GM12878 (cell line): ENCODE results near the gene MLLT3. TPM values are rescaled to one million over a fixed set of nuclear protein-coding genes. Genes with fewer than 3 reads are reported as not detected.
A peak's percentile ranks its signal among the peaks of the same experiment; 100 is the strongest.

Experiments
- ATAC-seq: fragments of 200-7000 bp; cut with Tn5 transposase; 3 replicates; pipeline ENCODE4 v1.9.1; 2020; ENCODE audit warnings: mild to moderate bottlenecking, moderate library complexity
- BruUV-seq: library from RNA; stranded (reverse); fragments of 400-500 nt; replicated peaks from 2 replicates; lab custom pipeline; 2021; lab: Mats Ljungman, UMichigan
- CTCF ChIA-PET: fragments of 300-600 bp; sonication (Branson Sonifier 250); formaldehyde crosslinking; extraction: SDS; loops from one replicate; lab custom pipeline; 2021; ENCODE audit warnings: inconsistent platforms; lab: Yijun Ruan, JAX
- POLR2A ChIA-PET: fragments of 350-600 bp; formaldehyde crosslinking; extraction: SDS; loops from one replicate; lab custom pipeline; 2021; ENCODE audit warnings: inconsistent platforms; lab: Charles Lee
- RAD21 ChIA-PET: fragments of 300-600 bp; sonication (Branson Sonifier 250); formaldehyde crosslinking; loops from one replicate; lab custom pipeline; 2023; ENCODE audit warnings: antibody characterized with exemption; ENCODE audit not compliant: unreplicated experiment; lab: Charles Lee
- SMC1A ChIA-PET: fragments of 300-600 bp; sonication (Branson Sonifier 250); formaldehyde crosslinking; loops from one replicate; lab custom pipeline; 2023; ENCODE audit not compliant: unreplicated experiment, uncharacterized antibody; lab: Charles Lee
- DNase-seq: peaks from one replicate; pipeline ENCODE4 v3.0.0-alpha.2; 2011; ENCODE audit warnings: low read depth, low spot score
- FAIRE-seq: peaks from 3 replicates; lab custom pipeline; 2011; peaks lifted over from hg19 to GRCh38; lab: Jason Lieb, UNC
- H2AFZ ChIP-seq: 2 replicates; pipeline ENCODE4 v1.6.0; 2011; ENCODE audit warnings: low read depth, low read length, control low read depth; ENCODE audit not compliant: control insufficient read depth
- H3K27ac ChIP-seq: 2 replicates; pipeline ENCODE4 v1.5.1; 2011; ENCODE audit warnings: control low read depth; ENCODE audit not compliant: control insufficient read depth, insufficient read depth
- H3K27me3 ChIP-seq, 2 experiments: replicated peaks in 1 of 2; 2 replicates each; pipeline versions ENCODE4 v1.6.0 to v1.6.1; 2011; ENCODE audit warnings: low read length in 1 of 2; ENCODE audit not compliant: control insufficient read depth in 2 of 2, insufficient read depth in 2 of 2
- H3K36me3 ChIP-seq, 2 experiments: 2 replicates each; pipeline ENCODE4 v1.5.1; 2011; ENCODE audit warnings: low read length in 1 of 2; ENCODE audit not compliant: control insufficient read depth in 2 of 2, insufficient read depth in 2 of 2
- H3K4me1 ChIP-seq: 2 replicates; pipeline ENCODE4 v1.6.1; 2011; ENCODE audit warnings: mild to moderate bottlenecking, low read length, moderate library complexity, mixed read lengths; ENCODE audit not compliant: control insufficient read depth, insufficient read depth
- H3K4me2 ChIP-seq: 2 replicates; pipeline ENCODE4 v1.6.0; 2011; ENCODE audit warnings: control low read depth; ENCODE audit not compliant: control insufficient read depth, insufficient read depth
- H3K4me3 ChIP-seq: fragments of 200-600 bp; sonication (generic); 2 replicates; pipeline ENCODE4 v1.5.1; 2016
- H3K79me2 ChIP-seq: 2 replicates; pipeline ENCODE4 v1.6.0; 2011; ENCODE audit warnings: low read length; ENCODE audit not compliant: control insufficient read depth, insufficient read depth
- H3K9ac ChIP-seq: 2 replicates; pipeline ENCODE4 v1.8.0; 2011; ENCODE audit warnings: low read length, control low read depth, mixed read lengths; ENCODE audit not compliant: control insufficient read depth, insufficient read depth
- H3K9me3 ChIP-seq: replicated peaks from 3 replicates; pipeline ENCODE4 v1.5.1; 2011; ENCODE audit warnings: mild to moderate bottlenecking, low read length; ENCODE audit not compliant: control insufficient read depth, insufficient read depth
- H4K20me1 ChIP-seq: 2 replicates; pipeline ENCODE4 v1.6.0; 2011; ENCODE audit not compliant: control insufficient read depth, insufficient read depth
- ATF7 ChIP-seq: fragments of 450-650 bp; IDR thresholded peaks from 2 replicates; pipeline ENCODE4 v1.6.1; 2016; ENCODE audit warnings: low read depth, mild to moderate bottlenecking
- CBX3 ChIP-seq: fragments of 200-600 bp; sonication (generic); IDR thresholded peaks from 2 replicates; pipeline ENCODE4 v1.6.1; 2016; ENCODE audit warnings: low read depth, borderline replicate concordance
- CEBPZ ChIP-seq: fragments of 150-350 bp; IDR thresholded peaks from 2 replicates; pipeline ENCODE4 v1.6.1; 2016; ENCODE audit warnings: low read depth, low read length
- CHD2 ChIP-seq: IDR thresholded peaks from 2 replicates; pipeline ENCODE4 v1.6.1; 2011; ENCODE audit warnings: low read depth, low read length, improper control_type of control experiment, borderline replicate concordance
- CREB1 ChIP-seq: IDR thresholded peaks from 2 replicates; pipeline ENCODE4 v1.6.1; 2012; ENCODE audit warnings: low read depth, mild to moderate bottlenecking, inconsistent platforms
- CUX1 ChIP-seq: IDR thresholded peaks from 2 replicates; pipeline ENCODE4 v1.6.1; 2012; ENCODE audit warnings: improper control_type of control experiment, low read depth, low read length; ENCODE audit not compliant: insufficient replicate concordance
- EED ChIP-seq: sonication (generic); IDR thresholded peaks from 2 replicates; pipeline ENCODE4 v1.6.1; 2016; ENCODE audit warnings: antibody characterized with exemption, low read depth
- ETV6 ChIP-seq, 2 experiments: fragments of 450-650 bp in 1 of 2; IDR thresholded peaks in 1 of 2; conservative IDR thresholded peaks in 1 of 2; 2 replicates each; pipeline ENCODE4 v1.6.1; 2014; ENCODE audit warnings: antibody characterized with exemption in 1 of 2, borderline replicate concordance in 1 of 2, low read depth in 1 of 2, mild to moderate bottlenecking in 1 of 2, moderate library complexity in 1 of 2
- HDAC2 ChIP-seq: fragments of 200-600 bp; sonication (generic); IDR thresholded peaks from 2 replicates; pipeline ENCODE4 v1.6.1; 2017
- NR2F1 ChIP-seq: fragments of 450-650 bp; conservative IDR thresholded peaks from 2 replicates; pipeline ENCODE4 v1.6.1; 2017; ENCODE audit warnings: mild to moderate bottlenecking
- POLR2AphosphoS2 ChIP-seq: IDR thresholded peaks from 2 replicates; pipeline ENCODE4 v1.6.1; 2011; ENCODE audit warnings: low read depth, mild to moderate bottlenecking, low read length, improper control_type of control experiment, moderate library complexity
- SRF ChIP-seq, 2 experiments: IDR thresholded peaks; 2 replicates each; pipeline ENCODE4 v1.6.1; 2011; ENCODE audit warnings: low read depth in 2 of 2, low read length in 2 of 2, mild to moderate bottlenecking in 1 of 2, moderate library complexity in 1 of 2
- ZNF207 ChIP-seq: fragments of 450-650 bp; IDR thresholded peaks from 2 replicates; pipeline ENCODE4 v1.6.1; 2014; ENCODE audit warnings: antibody characterized with exemption, mild to moderate bottlenecking, borderline replicate concordance
- WGBS: methylation state at CpG from one replicate; pipeline ENCODE4 v1.1.6; 2016; ENCODE audit warnings: low lambda C conversion rate; ENCODE audit not compliant: insufficient replicate concordance, insufficient coverage; ENCODE audit errors: missing lambda C conversion rate; 5-methylcytosine and 5-hydroxymethylcytosine counted together
- in situ Hi-C: fragments of 300-500 bp; cut with MboI; formaldehyde crosslinking; loops from 9 replicates; pipeline ENCODE4 v1.14.3; 2018; ENCODE audit warnings: mixed read lengths
- intact Hi-C: fragments of 100-400 bp; cut with micrococcal nuclease; formaldehyde crosslinking; loops from one replicate; pipeline ENCODE4 v1.14.2; 2022; ENCODE audit not compliant: unreplicated experiment
- polyA plus RNA-seq, 11 experiments: library from polyadenylated mRNA; depleted of rRNA in 4 of 11; unstranded in 6 of 11; stranded (reverse) in 5 of 11; fragments of >200 nt; fragmentation: Nextera tagmentation in 4 of 11; fragmentation: Illumina TruSeq in 1 of 11; extraction: Ambion mirVana in 4 of 11; extraction: Trizol in 1 of 11; gene quantifications; 1 replicate in 1 of 11; 2 replicates in 10 of 11; pipeline versions ENCODE4 v1.2.1 to v1.2.3, GENCODE V29; 2011 to 2016; ENCODE audit warnings: inconsistent platforms in 2 of 11, missing spikeins in 2 of 11, low read depth in 1 of 11
- total RNA-seq, 4 experiments: library from RNA; depleted of rRNA in 3 of 4; stranded (reverse); fragments of >200 nt in 3 of 4; fragmentation: Illumina TruSeq in 1 of 4; extraction: Trizol in 1 of 4; gene quantifications; 2 replicates each; pipeline versions ENCODE4 v1.2.1 to v1.2.3, GENCODE V29; 2013 to 2021

The MLLT3 gene
- total and polyA plus RNA-seq, 10 of the 15 experiments (the other 5 are each of a cell fraction or from before 2014, with no cell fraction given), result 17.7 to 72.3 (median 35.6) TPM

- H4K20me1 ChIP-seq, result no peaks in the 10 kb centered on the region
- ATAC-seq, result peak; percentile 32
- TF ChIP-seq CHD2, result no peak
- TF ChIP-seq ATF7, result 0 out of 2 replicates have a peak, but pooled peaks have one; percentile 11
- TF ChIP-seq CREB1, result peak; percentile 19; the same call in 1 of the 2 replicates
- no peak for TF ChIP-seq EED
- no peak for TF ChIP-seq SRF (IDR thresholded peaks at IDR 0.05; ENCODE audit: low read depth in 2 of 2, low read length in 2 of 2)
- no peak for TF ChIP-seq CBX3
- TF ChIP-seq HDAC2, result no peak
- 0 out of 2 replicates have a peak, but pooled peaks have one; percentile 7 for TF ChIP-seq POLR2AphosphoS2
- TF ChIP-seq NR2F1, result no peak; the same call in 1 of the 2 replicates
- no peak for TF ChIP-seq CEBPZ
- no peak for TF ChIP-seq ZNF207
- no peak for TF ChIP-seq CUX1
- no peak for TF ChIP-seq ETV6 (conservative IDR thresholded peaks at IDR 0.05 in 1 of 2, IDR thresholded peaks at IDR 0.05 in 1 of 2; ENCODE audit: borderline replicate concordance in 1 of 2, low read depth in 1 of 2)
Observed at GRCh38 chr9:20621471-20622329, 599 bp downstream of the MLLT3 start.

More at GRCh38 chr9:20621471-20622329, 599 bp downstream of the MLLT3 start:
- Histone ChIP-seq H3K4me3 (peak overlapping the region; percentile 87), H3K27me3 (no peaks in the 10 kb centered on the region), H3K9me3 (no peaks in the 10 kb centered on the region), H3K4me1 (no peaks in the 10 kb centered on the region), H3K27ac (peak overlapping the region; percentile 80), H3K36me3 (no peaks in the 10 kb centered on the region; a peak in 1 of 4 replicates), H3K79me2 (peaks cover 54% of the 10 kb centered on the region), H3K4me2 (peak overlapping the region; percentile 84), H2AFZ (peak overlapping the region; percentile 87), H3K9ac (peak overlapping the region; percentile 91)
- BruUV-seq, result no TSS peak
- POLR2A ChIA-PET, result interaction anchor here (0.7 to 3.6 kb wide), 22 partner anchors 14 to 267 kb away, joined by 3 to 39 read pairs (median 4); partner anchors contain the start of gene FOCAD
- DNase-seq (no peak), FAIRE-seq (no peak)
- intact Hi-C loops (loop anchor here (1.0 to 5.0 kb wide), 8 partner anchors 39 to 695 kb away; no protein-coding TSS in a partner anchor), in situ Hi-C loops (no loop called here)
- WGBS, result under 1% methylated on average over 65 of the region's 82 CpGs
- CTCF ChIA-PET, result interaction anchor here (0.7 to 7.8 kb wide), 23 partner anchors 8 to 490 kb away, joined by 3 to 114 read pairs (median 5); partner anchors contain the start of gene FOCAD
- SMC1A ChIA-PET, result interaction anchor here (0.5 to 4.5 kb wide), 37 partner anchors 9 to 694 kb away, joined by 3 to 31 read pairs (median 4); partner anchors contain the start of gene FOCAD
- RAD21 ChIA-PET, result interaction anchor here (0.6 to 7.4 kb wide), 56 partner anchors 9 to 697 kb away, joined by 3 to 104 read pairs (median 5); partner anchors contain the start of gene FOCAD
